HepG2 (cell line): Measurements from ENCODE around the gene SPDYE6. TPM values are rescaled to one million over a fixed set of nuclear protein-coding genes. Genes with fewer than 3 reads are reported as not detected.

Source experiments
- ATAC-seq: fragments of 200-7000 bp; cut with Tn5 transposase; 3 replicates; pipeline ENCODE4 v1.9.1; 2020; ENCODE audit warnings: mild to moderate bottlenecking, moderate library complexity
- BruUV-seq: library from RNA; stranded (reverse); fragments of 400-500 nt; replicated peaks from 2 replicates; lab custom pipeline; 2021; lab: Mats Ljungman, UMichigan
- CTCF ChIA-PET: fragments of 300-600 bp; formaldehyde crosslinking; extraction: SDS; loops from one replicate; lab custom pipeline; 2021; ENCODE audit warnings: low total read pairs, inconsistent platforms, low intra/inter-chr PET ratio; lab: Yijun Ruan, JAX
- POLR2A ChIA-PET: fragments of 350-600 bp; sonication (Branson Sonifier 250); formaldehyde crosslinking; loops from one replicate; lab custom pipeline; 2020; ENCODE audit warnings: antibody characterized with exemption, inconsistent platforms; lab: Yijun Ruan, JAX
- DNase-seq: peaks from one replicate; pipeline ENCODE4 v3.0.0-alpha.2; 2015; ENCODE audit warnings: low spot score
- FAIRE-seq: peaks from 3 replicates; lab custom pipeline; 2011; peaks lifted over from hg19 to GRCh38; lab: Jason Lieb, UNC
- H2AFZ ChIP-seq: one replicate; pipeline ENCODE4 v1.6.1; 2011; ENCODE audit warnings: low read length, inconsistent platforms
- H3K27ac ChIP-seq: fragments of 300-600 bp; 3 replicates; pipeline ENCODE4 v1.8.0; 2011; ENCODE audit warnings: mixed run types, mild to moderate bottlenecking, mixed read lengths, low read length, inconsistent platforms; ENCODE audit not compliant: insufficient read depth; ENCODE audit errors: extremely low read length
- H3K27me3 ChIP-seq, 2 experiments: fragments of 200-600 bp in 1 of 2; 2 replicates in 1 of 2; 3 replicates in 1 of 2; pipeline versions ENCODE4 v1.6.0 to v1.8.0; 2011; ENCODE audit warnings: low read length in 2 of 2, mild to moderate bottlenecking in 2 of 2, moderate library complexity in 2 of 2, inconsistent platforms in 1 of 2; ENCODE audit not compliant: insufficient read depth in 2 of 2, control insufficient read depth in 1 of 2
- H3K36me3 ChIP-seq, 2 experiments: fragments of 200-600 bp in 1 of 2; replicated peaks in 1 of 2; 2 replicates in 1 of 2; 3 replicates in 1 of 2; pipeline versions ENCODE4 v1.5.1 to v1.8.0; 2011; ENCODE audit warnings: low read length in 2 of 2, inconsistent platforms in 1 of 2; ENCODE audit not compliant: insufficient read depth in 2 of 2, control insufficient read depth in 1 of 2
- H3K4me1 ChIP-seq: 2 replicates; pipeline ENCODE4 v1.5.1; 2012; ENCODE audit warnings: low read length, inconsistent platforms; ENCODE audit not compliant: insufficient read depth
- H3K4me2 ChIP-seq: 2 replicates; pipeline ENCODE4 v1.6.0; 2011; ENCODE audit warnings: low read depth, low read length, inconsistent platforms
- H3K4me3 ChIP-seq, 3 experiments: fragments of 200-600 bp in 1 of 3; sonication (generic), shearing (Covaris generic) in 1 of 3; replicated peaks in 1 of 3; 2 replicates each; pipeline ENCODE4 v1.5.1; 2011 to 2016; ENCODE audit warnings: low read length in 3 of 3, inconsistent platforms in 2 of 3, low read depth in 2 of 3, mild to moderate bottlenecking in 2 of 3, control low read depth in 1 of 3, mixed read lengths in 1 of 3; ENCODE audit not compliant: insufficient read depth in 1 of 3
- H3K79me2 ChIP-seq: one replicate; pipeline ENCODE4 v1.6.1; 2011; ENCODE audit warnings: low read length, inconsistent platforms; ENCODE audit not compliant: insufficient read depth
- H3K9ac ChIP-seq: 2 replicates; pipeline ENCODE4 v1.6.0; 2011; ENCODE audit warnings: mild to moderate bottlenecking, low read depth, low read length, inconsistent platforms; ENCODE audit not compliant: insufficient read depth
- H3K9me3 ChIP-seq: 2 replicates; pipeline ENCODE4 v1.5.1; 2012; ENCODE audit warnings: mild to moderate bottlenecking, low read length
- H4K20me1 ChIP-seq: 2 replicates; pipeline ENCODE4 v1.6.0; 2011; ENCODE audit warnings: inconsistent platforms, mild to moderate bottlenecking, low read length, moderate library complexity; ENCODE audit not compliant: insufficient read depth
- ATF1 ChIP-seq: IDR thresholded peaks from 2 replicates; pipeline ENCODE4 v1.6.1; 2016; ENCODE audit warnings: mild to moderate bottlenecking, control low read depth
- DNMT3B ChIP-seq: conservative IDR thresholded peaks from 2 replicates; pipeline ENCODE4 v1.6.1; 2016; ENCODE audit warnings: missing biosample characterization, control low read depth
- HDAC6 ChIP-seq: fragments of 200-600 bp; sonication (generic); IDR thresholded peaks from 2 replicates; pipeline ENCODE4 v1.7.0; 2017; ENCODE audit warnings: mild to moderate bottlenecking, antibody characterized with exemption, low read length, low read depth
- HNRNPL ChIP-seq: fragments of 200-400 bp; formaldehyde crosslinking; IDR thresholded peaks from 2 replicates; pipeline ENCODE4 v1.6.1; 2017; ENCODE audit warnings: mild to moderate bottlenecking, low read depth, low read length
- MTA1 ChIP-seq: sonication (generic); formaldehyde crosslinking; IDR thresholded peaks from 2 replicates; pipeline ENCODE4 v1.4.0; 2020; ENCODE audit warnings: missing genetic modification reagents, mild to moderate bottlenecking, borderline replicate concordance
- MYNN ChIP-seq: sonication (generic); formaldehyde crosslinking; IDR thresholded peaks from 2 replicates; pipeline ENCODE4 v1.4.0; 2020; ENCODE audit warnings: mild to moderate bottlenecking, low read depth, missing genetic modification reagents
- NAIF1 ChIP-seq: sonication (generic); formaldehyde crosslinking; IDR thresholded peaks from 2 replicates; pipeline ENCODE4 v1.5.0; 2020; ENCODE audit warnings: mild to moderate bottlenecking, missing genetic modification reagents, borderline replicate concordance
- PHF20 ChIP-seq: sonication (generic); formaldehyde crosslinking; IDR thresholded peaks from 2 replicates; pipeline ENCODE4 v1.5.0; 2020; ENCODE audit warnings: mild to moderate bottlenecking, missing genetic modification reagents
- SETDB1 ChIP-seq: sonication (generic); formaldehyde crosslinking; IDR thresholded peaks from 2 replicates; pipeline ENCODE4 v1.5.1; 2020; ENCODE audit warnings: missing genetic modification reagents, mild to moderate bottlenecking, borderline replicate concordance
- TBP ChIP-seq: sonication (generic); formaldehyde crosslinking; IDR thresholded peaks from 2 replicates; pipeline ENCODE4 v1.5.0; 2020; ENCODE audit warnings: missing genetic modification reagents
- ZFP62 ChIP-seq: sonication (generic); formaldehyde crosslinking; IDR thresholded peaks from 2 replicates; pipeline ENCODE4 v1.4.0; 2020; ENCODE audit warnings: missing genetic modification reagents
- ZFP90 ChIP-seq: sonication (generic); formaldehyde crosslinking; IDR thresholded peaks from 2 replicates; pipeline ENCODE4 v1.8.0; 2022; ENCODE audit warnings: missing genetic modification reagents, mild to moderate bottlenecking, inconsistent platforms, borderline replicate concordance
- ZMYM2 ChIP-seq: sonication (generic); formaldehyde crosslinking; IDR thresholded peaks from 2 replicates; pipeline ENCODE4 v1.8.0; 2022; ENCODE audit warnings: mild to moderate bottlenecking, missing genetic modification reagents
- ZNF24 ChIP-seq: fragments of 450-650 bp; IDR thresholded peaks from 2 replicates; pipeline ENCODE4 v1.6.1; 2017; ENCODE audit warnings: antibody characterized with exemption, mild to moderate bottlenecking
- ZNF563 ChIP-seq: sonication (generic); formaldehyde crosslinking; IDR thresholded peaks from 2 replicates; pipeline ENCODE4 v1.8.0; 2022; ENCODE audit warnings: mild to moderate bottlenecking, moderate library complexity, missing genetic modification reagents
- ZNF713 ChIP-seq: sonication (generic); formaldehyde crosslinking; IDR thresholded peaks from 2 replicates; pipeline ENCODE4 v1.4.0; 2020; ENCODE audit warnings: mild to moderate bottlenecking, missing genetic modification reagents
- ZNF768 ChIP-seq: sonication (generic); formaldehyde crosslinking; IDR thresholded peaks from 2 replicates; pipeline ENCODE4 v1.4.0; 2020; ENCODE audit warnings: missing genetic modification reagents
- WGBS: methylation state at CpG from one replicate; pipeline ENCODE4 v1.1.6; 2017; ENCODE audit warnings: low lambda C conversion rate; 5-methylcytosine and 5-hydroxymethylcytosine counted together
- in situ Hi-C: cut with HindIII; loops from 2 replicates; pipeline ENCODE4 v1.10.0; 2017; ENCODE audit warnings: low pct_unique_long_range_greater_than_20kb; ENCODE audit not compliant: extremely low pct_ligation_motif_present
- intact Hi-C: fragments of 100-400 bp; cut with micrococcal nuclease; formaldehyde crosslinking; loops from one replicate; pipeline ENCODE4 v1.10.0; 2022; ENCODE audit not compliant: unreplicated experiment
- microRNA-seq: library from miRNA; unstranded; fragments of <30 nt; microRNA quantifications from one replicate; pipeline ENCODE4, GENCODE V29; 2020
- polyA plus RNA-seq, 8 experiments: library from polyadenylated mRNA; depleted of rRNA in 3 of 8; stranded (reverse) in 7 of 8; unstranded in 1 of 8; fragments of >200 nt; fragmentation: Illumina TruSeq in 4 of 8; extraction: Trizol in 4 of 8; gene quantifications; 2 replicates each; pipeline versions ENCODE4 v1.2.1 to v1.2.3, GENCODE V29; 2011 to 2016; ENCODE audit warnings: low read depth in 4 of 8, missing spikeins in 1 of 8, mixed read lengths in 1 of 8; ENCODE audit not compliant: insufficient read depth in 1 of 8
- small RNA-seq, 3 experiments: library from RNA; depleted of rRNA; stranded (forward); fragments of <200 nt; gene quantifications; one replicate each; pipeline ENCODE3, GENCODE V24; 2012; ENCODE audit warnings: low read depth in 2 of 3, low replicate concordance in 1 of 3; ENCODE audit not compliant: insufficient read length in 3 of 3, insufficient read depth in 2 of 3
- total RNA-seq, 5 experiments: library from RNA; depleted of rRNA; stranded (reverse); fragments of >200 nt; fragmentation: Illumina TruSeq; extraction: Trizol; gene quantifications; 2 replicates each; pipeline ENCODE4 v1.2.3, GENCODE V29; 2016; ENCODE audit warnings: low read depth in 1 of 5
- TF ChIP-seq, protein P1 (sequence below): sonication (generic); formaldehyde crosslinking; IDR thresholded peaks from 2 replicates; pipeline ENCODE4 v1.4.0; 2020; ENCODE audit warnings: mild to moderate bottlenecking, missing genetic modification reagents

SPDYE6 gene
- total and polyA plus RNA-seq, 2 of the 13 experiments (the other 11 are each of a cell fraction or from before 2014, with no cell fraction given), result 0.07 TPM; not detected in 1

GRCh38 chr7:102296179-102296438, 60.1 kb downstream of the SPDYE6 start:
- peaks cover 5% of the 10 kb centered on the region; the same call in 1 of the 2 replicates for H4K20me1 ChIP-seq
- intact Hi-C loops, result no loop called here
- ATAC-seq (no peak), FAIRE-seq (no peak)
- POLR2A ChIA-PET, result no interaction called here
- no peak overlapping the region for H3K9ac ChIP-seq
- no peaks in the 10 kb centered on the region for H3K9me3 ChIP-seq
- TF ChIP-seq ZNF768 (CRISPR knock-in tag), result no peak
- no peak for TF ChIP-seq ATF1 (CRISPR knock-in tag)
- TF ChIP-seq ZNF563 (CRISPR knock-in tag), result no peak
- TF ChIP-seq ZNF24, result no peak
- TF ChIP-seq HDAC6, result no peak
- TF ChIP-seq, protein P1, sequence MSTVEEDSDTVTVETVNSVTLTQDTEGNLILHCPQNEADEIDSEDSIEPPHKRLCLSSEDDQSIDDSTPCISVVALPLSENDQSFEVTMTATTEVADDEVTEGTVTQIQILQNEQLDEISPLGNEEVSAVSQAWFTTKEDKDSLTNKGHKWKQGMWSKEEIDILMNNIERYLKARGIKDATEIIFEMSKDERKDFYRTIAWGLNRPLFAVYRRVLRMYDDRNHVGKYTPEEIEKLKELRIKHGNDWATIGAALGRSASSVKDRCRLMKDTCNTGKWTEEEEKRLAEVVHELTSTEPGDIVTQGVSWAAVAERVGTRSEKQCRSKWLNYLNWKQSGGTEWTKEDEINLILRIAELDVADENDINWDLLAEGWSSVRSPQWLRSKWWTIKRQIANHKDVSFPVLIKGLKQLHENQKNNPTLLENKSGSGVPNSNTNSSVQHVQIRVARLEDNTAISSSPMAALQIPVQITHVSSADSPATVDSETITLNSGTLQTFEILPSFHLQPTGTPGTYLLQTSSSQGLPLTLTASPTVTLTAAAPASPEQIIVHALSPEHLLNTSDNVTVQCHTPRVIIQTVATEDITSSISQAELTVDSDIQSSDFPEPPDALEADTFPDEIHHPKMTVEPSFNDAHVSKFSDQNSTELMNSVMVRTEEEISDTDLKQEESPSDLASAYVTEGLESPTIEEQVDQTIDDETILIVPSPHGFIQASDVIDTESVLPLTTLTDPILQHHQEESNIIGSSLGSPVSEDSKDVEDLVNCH (CRISPR knock-in tag), result no peak
- TF ChIP-seq SETDB1 (CRISPR knock-in tag), result no peak
- no peak for TF ChIP-seq NAIF1 (CRISPR knock-in tag)
- no peak for TF ChIP-seq DNMT3B (CRISPR knock-in tag)
- no peak for TF ChIP-seq ZFP62
- no peak for TF ChIP-seq ZNF713 (CRISPR knock-in tag)
- no peak for TF ChIP-seq PHF20 (CRISPR knock-in tag)
- TF ChIP-seq MTA1, result no peak
- TF ChIP-seq ZMYM2 (CRISPR knock-in tag), result no peak
- TF ChIP-seq MYNN (CRISPR knock-in tag), result no peak
- TF ChIP-seq HNRNPL, result no peak
- TF ChIP-seq TBP (CRISPR knock-in tag), result no peak
- TF ChIP-seq ZFP90 (CRISPR knock-in tag), result no peak
- TF ChIP-seq, all 625 proteins: peak for 0
- in situ Hi-C loops, result no loop called here
- H3K79me2 ChIP-seq, result no peaks in the 10 kb centered on the region
- no peak overlapping the region for H3K27ac ChIP-seq
- peaks cover 0 to 9% of the 10 kb centered on the region in 2 experiments; a peak in 1 of 5 replicates for H3K27me3 ChIP-seq
- DNase-seq, result no peak
- BruUV-seq, result no TSS peak
- no peak overlapping the region for H2AFZ ChIP-seq
- WGBS, result 43% methylated on average over 4 of the region's 6 CpGs
- H3K4me1 ChIP-seq, result peaks cover 12% of the 10 kb centered on the region
- CTCF ChIA-PET, result no interaction called here
- H3K36me3 ChIP-seq, result no peaks in the 10 kb centered on the region
- H3K4me3 ChIP-seq, result no peak overlapping the region
- H3K4me2 ChIP-seq, result no peak overlapping the region

Small RNA genes lying within 50 kb of the gene (microRNA-seq; reads per million reads assigned to microRNA genes)
- not detected for gene MIR548O

Small RNA genes lying within 50 kb of the gene (small RNA-seq; reads per million reads assigned to genes)
- gene AC091390.4 (0 reads per million in 3 experiments), gene MIR548O (0 reads per million in 3 experiments), gene RF00019 (0 reads per million in 3 experiments)

Other genes with a start within 250 kb of the SPDYE6 start
- 0.14 and 0.46 TPM in 2 replicates for gene SH2B2, start 69.6 kb downstream of the SPDYE6 start, total RNA-seq (2016; rRNA removed; fragmentation: Illumina TruSeq; extraction: Trizol)
- 1.3 and 1.7 TPM in 2 replicates for gene SH2B2, start 69.6 kb downstream of the SPDYE6 start, polyA plus RNA-seq (2011; rRNA removed)
- gene PRKRIP1, start 39.9 kb upstream of the SPDYE6 start, total RNA-seq (2016; rRNA removed; fragmentation: Illumina TruSeq; extraction: Trizol), result 13.2 and 16.8 TPM in 2 replicates
- gene PRKRIP1, start 39.9 kb upstream of the SPDYE6 start, polyA plus RNA-seq (2011; rRNA removed), result 13.2 and 16.4 TPM in 2 replicates
- gene ORAI2, start 77.1 kb upstream of the SPDYE6 start, total RNA-seq (2016; rRNA removed; fragmentation: Illumina TruSeq; extraction: Trizol), result 6.0 and 6.1 TPM in 2 replicates
- gene ORAI2, start 77.1 kb upstream of the SPDYE6 start, polyA plus RNA-seq (2011; rRNA removed), result 3.0 and 5.6 TPM in 2 replicates
- 8.7 and 8.8 TPM in 2 replicates for gene ALKBH4, start 108.4 kb upstream of the SPDYE6 start, total RNA-seq (2016; rRNA removed; fragmentation: Illumina TruSeq; extraction: Trizol)
- 2.6 and 3.4 TPM in 2 replicates for gene ALKBH4, start 108.4 kb upstream of the SPDYE6 start, polyA plus RNA-seq (2011; rRNA removed)
- gene LRWD1, start 108.5 kb upstream of the SPDYE6 start, total RNA-seq (2016; rRNA removed; fragmentation: Illumina TruSeq; extraction: Trizol), result 14.5 and 16.3 TPM in 2 replicates
- 8.5 and 12.7 TPM in 2 replicates for gene LRWD1, start 108.5 kb upstream of the SPDYE6 start, polyA plus RNA-seq (2011; rRNA removed)
- gene POLR2J, start 122.5 kb upstream of the SPDYE6 start, total RNA-seq (2016; rRNA removed; fragmentation: Illumina TruSeq; extraction: Trizol), result 35.2 and 41.2 TPM in 2 replicates
- 62.1 and 71.4 TPM in 2 replicates for gene POLR2J, start 122.5 kb upstream of the SPDYE6 start, polyA plus RNA-seq (2011; rRNA removed)
- 0.48 and 0.82 TPM in 2 replicates for gene RASA4B, start 161.3 kb upstream of the SPDYE6 start, total RNA-seq (2016; rRNA removed; fragmentation: Illumina TruSeq; extraction: Trizol)
- gene RASA4B, start 161.3 kb upstream of the SPDYE6 start, polyA plus RNA-seq (2011; rRNA removed), result 1.3 and 2.6 TPM in 2 replicates
- 0.79 and 2.4 TPM in 2 replicates for gene UPK3BL2, start 187.3 kb upstream of the SPDYE6 start, total RNA-seq (2016; rRNA removed; fragmentation: Illumina TruSeq; extraction: Trizol)
- gene UPK3BL2, start 187.3 kb upstream of the SPDYE6 start, polyA plus RNA-seq (2011; rRNA removed), result 7.9 and 8.9 TPM in 2 replicates
- not detected in 2 replicates for gene SPDYE2, start 194.8 kb upstream of the SPDYE6 start, total RNA-seq (2016; rRNA removed; fragmentation: Illumina TruSeq; extraction: Trizol)
- not detected in 2 replicates for gene SPDYE2, start 194.8 kb upstream of the SPDYE6 start, polyA plus RNA-seq (2011; rRNA removed)
- 24.0 and 28.0 TPM in 2 replicates for gene POLR2J3, start 216.1 kb upstream of the SPDYE6 start, total RNA-seq (2016; rRNA removed; fragmentation: Illumina TruSeq; extraction: Trizol)
- gene POLR2J3, start 216.1 kb upstream of the SPDYE6 start, polyA plus RNA-seq (2011; rRNA removed), result 34.2 and 36.5 TPM in 2 replicates